GM19395 (cell line): ENCODE data around the gene P2RY2.

Experiments
- ATAC-seq: cut with Tn5 transposase; IDR thresholded peaks from one replicate; pipeline ENCODE4 v1.9.1; 2021; ENCODE audit warnings: mild to moderate bottlenecking, moderate library complexity; ENCODE audit not compliant: unreplicated experiment

Gene P2RY2

GRCh38 chr11:73281796-73282660 is 63.9 kb downstream of the P2RY2 start:
- no peak for ATAC-seq

GRCh38 chr11:73283276-73284000 is 65.4 kb downstream of the P2RY2 start:
- no peak for ATAC-seq

- no peak for ATAC-seq
Observed at GRCh38 chr11:73284106-73284505, 66.0 kb downstream of the P2RY2 start.

- no peak for ATAC-seq
Observed at GRCh38 chr11:73285721-73286120, 67.6 kb downstream of the P2RY2 start.
